Testis (tissue), 2 donors: Measurements from ENCODE around the gene NCEH1.

ENCODE experiments used
- POLR2A ChIP-seq: fragments of 450-650 bp; IDR thresholded peaks from one replicate; pipeline ENCODE4 v1.6.1; 2017; ENCODE audit warnings: antibody characterized with exemption, mild to moderate bottlenecking, moderate library complexity
- TF ChIP-seq, protein P1 (sequence below), 3 experiments: fragments of 450-650 bp in 2 of 3; fragments of 200-600 bp in 1 of 3; sonication (generic) in 1 of 3; IDR thresholded peaks; one replicate each; pipeline ENCODE4 v1.5.1; 2016 to 2019; ENCODE audit warnings: antibody characterized with exemption in 3 of 3, mild to moderate bottlenecking in 2 of 3, moderate library complexity in 1 of 3

DNA sequence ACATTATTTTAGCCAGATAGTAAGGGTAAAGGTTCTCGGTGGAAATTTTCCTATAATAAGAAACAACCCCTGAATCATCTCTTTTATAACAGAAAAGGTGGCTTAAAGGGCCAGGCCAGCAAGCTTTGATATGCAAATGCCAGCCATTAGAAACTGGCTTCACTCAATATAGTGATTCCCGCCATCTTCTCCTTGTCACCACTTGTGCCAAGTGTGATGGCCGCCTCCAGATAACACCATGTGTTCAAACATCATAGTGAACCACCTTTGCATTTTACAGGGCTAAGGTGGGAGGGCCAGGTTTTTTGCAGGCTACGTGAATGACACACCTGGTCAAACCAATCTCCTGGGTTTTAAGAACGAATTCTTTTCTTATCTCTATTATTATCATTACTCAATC is 31.3 kb downstream of the NCEH1 start:
- TF ChIP-seq, protein P1, sequence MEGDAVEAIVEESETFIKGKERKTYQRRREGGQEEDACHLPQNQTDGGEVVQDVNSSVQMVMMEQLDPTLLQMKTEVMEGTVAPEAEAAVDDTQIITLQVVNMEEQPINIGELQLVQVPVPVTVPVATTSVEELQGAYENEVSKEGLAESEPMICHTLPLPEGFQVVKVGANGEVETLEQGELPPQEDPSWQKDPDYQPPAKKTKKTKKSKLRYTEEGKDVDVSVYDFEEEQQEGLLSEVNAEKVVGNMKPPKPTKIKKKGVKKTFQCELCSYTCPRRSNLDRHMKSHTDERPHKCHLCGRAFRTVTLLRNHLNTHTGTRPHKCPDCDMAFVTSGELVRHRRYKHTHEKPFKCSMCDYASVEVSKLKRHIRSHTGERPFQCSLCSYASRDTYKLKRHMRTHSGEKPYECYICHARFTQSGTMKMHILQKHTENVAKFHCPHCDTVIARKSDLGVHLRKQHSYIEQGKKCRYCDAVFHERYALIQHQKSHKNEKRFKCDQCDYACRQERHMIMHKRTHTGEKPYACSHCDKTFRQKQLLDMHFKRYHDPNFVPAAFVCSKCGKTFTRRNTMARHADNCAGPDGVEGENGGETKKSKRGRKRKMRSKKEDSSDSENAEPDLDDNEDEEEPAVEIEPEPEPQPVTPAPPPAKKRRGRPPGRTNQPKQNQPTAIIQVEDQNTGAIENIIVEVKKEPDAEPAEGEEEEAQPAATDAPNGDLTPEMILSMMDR (IDR thresholded peaks at IDR 0.05), result no peak
- TF ChIP-seq POLR2A, result no peak
